VCaP (cell line): ENCODE data around the gene LAMA2.
A peak's percentile ranks its signal among the peaks of the same experiment; 100 is the strongest.

Experiments used
- H3K27ac ChIP-seq: fragments of 450-650 bp; 2 replicates; pipeline ENCODE4 v1.5.1; 2017
- CTCF ChIP-seq: fragments of 450-650 bp; conservative IDR thresholded peaks from 2 replicates; pipeline ENCODE4 v1.5.1; 2017; ENCODE audit warnings: mild to moderate bottlenecking, moderate library complexity

The LAMA2 gene

GRCh38 chr6:129210684-129211083, 327.7 kb downstream of the LAMA2 start:
- no peak for TF ChIP-seq CTCF
- H3K27ac ChIP-seq, result no peak overlapping the region

GRCh38 chr6:129211626-129212025, 328.7 kb downstream of the LAMA2 start:
- H3K27ac ChIP-seq, result 0 out of 2 replicates have a peak overlapping the region, but pooled peaks have one; percentile 14
- TF ChIP-seq CTCF, result no peak

- H3K27ac ChIP-seq, result peak overlapping the region; percentile 14; the same call in 1 of the 2 replicates
- no peak for TF ChIP-seq CTCF
These were observed 329.1 kb downstream of the LAMA2 start for GRCh38 chr6:129212081-129212480.

DNA sequence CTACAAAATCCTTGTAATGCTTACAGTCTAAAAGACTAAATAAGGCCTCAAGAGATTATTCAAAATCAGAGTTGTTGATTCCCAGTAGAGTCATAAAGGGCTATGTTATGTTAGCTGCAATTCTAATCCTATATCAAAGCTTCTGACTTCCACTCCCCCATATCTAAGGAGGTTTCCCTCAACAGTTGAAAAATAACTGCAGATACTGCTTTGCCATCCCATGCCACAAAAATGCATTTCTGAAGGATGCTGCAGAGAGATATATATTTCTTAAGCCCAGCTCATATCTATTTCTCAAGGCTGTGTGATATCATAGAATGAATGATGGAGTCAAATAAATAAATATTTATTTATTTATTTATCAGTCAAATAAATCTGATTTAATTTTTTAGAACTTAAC, 332.3 kb downstream of the LAMA2 start:
- no peak overlapping the region for H3K27ac ChIP-seq
- no peak for TF ChIP-seq CTCF

DNA sequence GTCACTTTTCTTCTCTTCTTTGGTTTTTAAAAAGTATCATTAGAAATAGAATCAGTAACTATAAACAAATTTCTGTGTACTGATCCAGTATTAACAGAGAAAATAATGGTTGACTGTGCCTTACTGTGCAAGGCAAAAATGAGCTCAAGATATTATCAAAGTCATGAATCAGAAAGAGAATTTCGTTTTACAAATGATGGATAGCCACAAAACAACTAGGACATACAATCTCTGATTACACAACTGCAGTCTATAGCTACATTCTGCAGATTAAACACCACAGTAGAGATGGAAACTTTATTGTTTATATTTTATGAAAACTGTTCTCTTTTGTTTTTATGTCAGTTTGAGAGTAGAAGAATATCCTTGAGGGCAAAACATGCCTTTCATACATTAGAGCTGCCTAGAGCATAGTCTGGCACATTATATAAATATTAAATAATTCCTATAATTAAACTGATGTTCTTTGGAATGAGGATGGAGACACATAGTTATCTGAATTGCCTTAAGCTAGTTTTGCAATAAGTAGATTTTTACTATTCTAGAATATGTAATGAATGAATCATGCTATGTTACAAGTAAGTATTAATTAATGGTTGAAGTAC, 333.1 kb downstream of the LAMA2 start:
- no peak overlapping the region for H3K27ac ChIP-seq
- TF ChIP-seq CTCF, result no peak

- TF ChIP-seq CTCF, result no peak
- peak overlapping the region; percentile 46; the same call in 1 of the 2 replicates for H3K27ac ChIP-seq
These were observed 334.8 kb downstream of the LAMA2 start for GRCh38 chr6:129217701-129218100.

- TF ChIP-seq CTCF, result no peak
- no peak overlapping the region for H3K27ac ChIP-seq
These were observed 350.7 kb downstream of the LAMA2 start for GRCh38 chr6:129233458-129234134.
